SW480 (cell line): Measurements from ENCODE around the gene ITGB7.
A peak's percentile ranks its signal among the peaks of the same experiment; 100 is the strongest.

Experiments
- DNase-seq: peaks from one replicate; pipeline ENCODE4 v3.0.0-alpha.2; 2016; ENCODE audit warnings: low spot score

The ITGB7 gene

DNA sequence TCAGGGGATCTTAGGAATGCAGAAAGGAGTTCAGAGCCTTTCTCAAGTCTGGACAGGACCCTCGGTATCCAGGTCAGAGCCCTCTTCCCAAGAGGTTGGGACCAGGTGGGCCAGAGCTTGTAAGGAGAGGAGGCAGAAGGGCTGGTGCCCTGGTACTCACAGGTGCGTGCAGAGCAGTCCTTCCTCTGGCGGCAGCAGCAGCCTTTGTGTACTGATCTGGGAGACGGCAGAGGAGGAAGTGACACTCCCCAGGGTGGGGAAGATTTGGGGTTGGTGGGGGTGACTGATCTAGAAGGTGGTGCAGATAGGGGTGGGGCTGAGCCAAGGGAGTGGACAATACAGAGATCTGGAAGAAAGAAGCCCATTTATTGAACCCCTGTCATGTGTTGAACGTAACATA lies at the start of gene ITGB7:
ITGB7 (minus strand) TSS at position 210 of the 400 bp plus-strand sequence. CDS start 6,808 bp downstream, outside the sequence.
- no peak for DNase-seq

DNA sequence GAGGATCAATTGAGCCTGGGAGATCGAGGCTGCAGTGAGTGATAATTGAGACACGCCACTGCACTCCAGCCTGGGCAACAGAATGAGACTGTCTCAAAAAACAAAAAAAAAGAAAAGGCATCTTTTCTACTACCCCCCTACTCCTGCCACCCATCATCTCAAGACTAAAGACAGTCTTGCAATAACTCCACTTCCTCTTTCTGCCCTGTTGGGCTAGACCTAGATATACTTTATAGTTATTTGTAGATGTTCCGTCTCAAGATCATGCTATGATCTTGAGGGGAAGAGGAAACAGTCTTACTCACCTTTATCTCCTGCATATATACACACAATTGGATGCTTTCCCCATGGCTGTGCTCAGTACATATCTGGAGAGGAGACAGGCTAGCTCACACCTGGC lies 48.9 kb upstream of the ITGB7 start:
- DNase-seq: no peak

DNA sequence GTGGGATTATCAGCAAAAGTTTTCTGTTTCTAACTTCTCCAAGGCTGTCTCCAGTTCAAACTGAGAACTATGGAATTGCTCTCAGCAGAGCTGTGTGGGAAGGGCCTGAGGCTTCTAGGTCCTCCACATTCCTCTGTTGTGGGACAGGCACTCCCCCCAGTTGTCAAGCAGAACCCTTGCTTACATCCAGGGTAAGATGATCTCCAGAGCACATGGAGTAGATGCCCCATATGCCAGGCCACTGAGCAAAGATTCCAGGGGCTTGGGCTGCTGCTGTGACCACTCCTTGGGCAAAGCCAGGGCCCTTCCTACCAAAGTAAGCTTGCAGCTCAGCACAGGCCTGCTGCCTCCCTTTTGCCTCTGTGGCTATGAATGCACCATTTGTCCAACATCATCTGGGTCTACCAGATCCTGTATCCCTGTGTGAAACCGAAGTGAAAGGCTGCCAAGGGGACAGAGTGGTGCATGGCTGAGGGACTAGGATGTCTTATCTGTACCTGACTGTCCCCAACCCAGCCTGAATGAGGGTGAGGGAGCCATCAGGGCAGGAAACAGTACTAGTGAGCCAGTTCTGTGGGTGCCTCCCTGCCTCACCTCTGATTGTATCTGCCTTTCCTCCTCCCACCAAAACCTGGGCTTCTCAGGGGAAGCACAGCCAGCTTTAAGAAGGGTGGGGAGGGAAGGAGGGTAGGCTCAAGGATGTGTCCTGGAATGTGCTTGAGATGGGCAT lies 47.9 kb upstream of the ITGB7 start:
- no peak for DNase-seq

GRCh38 chr12:53253298-53253697 lies 46.2 kb upstream of the ITGB7 start:
- no peak for DNase-seq

DNA sequence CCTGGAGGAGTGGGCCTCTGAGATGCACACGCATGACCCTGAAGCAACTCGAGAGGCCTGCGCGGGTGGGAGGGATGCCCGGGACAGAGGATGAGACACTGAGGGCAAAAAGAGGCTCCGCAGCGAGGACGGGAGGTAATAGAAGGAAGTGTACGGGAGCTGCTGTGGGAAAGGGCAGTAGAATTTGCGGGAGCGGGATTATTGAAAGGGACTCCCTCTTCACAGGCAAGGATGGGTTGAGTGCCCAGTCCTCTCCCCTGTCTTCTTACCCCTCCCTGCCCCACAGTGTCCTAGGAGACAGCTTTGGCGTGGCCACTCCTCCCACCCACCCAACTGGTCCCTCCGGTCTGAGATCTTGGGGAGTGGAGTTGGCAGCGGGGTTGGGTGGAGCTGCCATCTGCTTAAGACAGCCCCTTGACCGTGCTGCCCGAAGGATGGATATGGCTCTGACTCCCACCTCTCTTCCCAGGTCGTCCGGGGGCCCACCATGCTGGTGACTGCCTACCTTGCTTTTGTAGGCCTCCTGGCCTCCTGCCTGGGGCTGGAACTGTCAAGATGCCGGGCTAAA lies 45.4 kb upstream of the ITGB7 start:
- peak; percentile 36 for DNase-seq

GRCh38 chr12:53251477-53252348 lies 44.7 kb upstream of the ITGB7 start:
- DNase-seq: peak; percentile 91

GRCh38 chr12:53245286-53245685 lies 38.2 kb upstream of the ITGB7 start:
- DNase-seq: no peak

DNA sequence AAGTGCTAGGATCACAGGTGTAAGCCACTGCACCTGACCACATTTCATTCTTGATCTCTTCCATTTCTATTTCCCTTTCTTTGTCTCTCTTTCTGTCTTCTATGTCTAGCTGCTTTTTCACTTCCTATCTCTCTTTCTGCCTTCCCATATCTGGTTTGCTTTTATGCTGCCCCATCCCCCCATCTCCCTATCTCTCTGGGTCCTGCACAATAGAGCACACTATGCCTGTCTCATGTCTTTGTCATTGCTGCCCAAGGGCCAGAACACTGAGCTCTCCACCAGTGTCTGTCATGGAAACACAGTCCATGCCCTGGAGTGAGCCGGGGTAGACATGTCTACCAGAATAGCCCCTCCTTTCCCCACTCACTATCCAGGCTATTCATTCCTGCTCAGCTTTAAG lies 37.3 kb upstream of the ITGB7 start:
- no peak for DNase-seq

DNA sequence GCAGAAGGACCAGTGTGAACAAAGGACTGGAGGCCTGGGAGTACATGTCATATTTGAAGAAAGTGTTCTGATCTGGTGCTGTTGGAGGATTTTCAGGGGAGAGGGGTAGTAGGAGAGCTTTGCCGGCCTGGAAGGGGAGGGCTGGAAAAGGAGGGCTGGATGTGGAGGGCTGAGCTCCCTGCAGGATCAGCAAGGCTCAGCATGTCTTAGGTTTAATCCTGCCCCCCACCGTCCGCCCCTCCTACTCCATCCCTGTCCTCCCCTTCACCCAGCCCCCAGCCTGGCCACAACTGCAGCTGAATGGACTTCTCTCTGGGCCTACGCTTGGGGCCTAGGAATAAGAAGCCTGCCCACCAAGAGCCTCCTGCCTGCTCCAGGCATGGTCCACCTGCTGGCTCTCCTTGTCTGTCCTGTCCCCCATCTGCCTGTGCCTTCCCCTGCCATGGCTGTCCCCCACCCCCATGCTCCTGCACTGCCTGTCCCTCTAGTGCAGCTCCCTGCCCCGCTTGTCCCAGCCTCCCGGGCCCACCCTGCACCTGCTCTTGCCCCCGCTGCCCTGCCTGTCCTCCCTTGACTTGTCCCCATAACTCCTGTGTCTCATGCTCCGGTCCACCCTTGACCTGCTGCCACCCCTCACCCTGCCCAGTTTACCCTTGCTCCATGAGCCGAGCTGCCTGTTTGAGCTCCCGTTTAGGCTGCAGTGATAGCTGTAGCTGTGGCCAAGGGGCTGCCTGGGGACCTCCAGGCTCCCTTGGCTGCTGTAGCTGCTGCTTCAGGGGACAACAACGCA lies 34.8 kb upstream of the ITGB7 start:
- DNase-seq: no peak

DNA sequence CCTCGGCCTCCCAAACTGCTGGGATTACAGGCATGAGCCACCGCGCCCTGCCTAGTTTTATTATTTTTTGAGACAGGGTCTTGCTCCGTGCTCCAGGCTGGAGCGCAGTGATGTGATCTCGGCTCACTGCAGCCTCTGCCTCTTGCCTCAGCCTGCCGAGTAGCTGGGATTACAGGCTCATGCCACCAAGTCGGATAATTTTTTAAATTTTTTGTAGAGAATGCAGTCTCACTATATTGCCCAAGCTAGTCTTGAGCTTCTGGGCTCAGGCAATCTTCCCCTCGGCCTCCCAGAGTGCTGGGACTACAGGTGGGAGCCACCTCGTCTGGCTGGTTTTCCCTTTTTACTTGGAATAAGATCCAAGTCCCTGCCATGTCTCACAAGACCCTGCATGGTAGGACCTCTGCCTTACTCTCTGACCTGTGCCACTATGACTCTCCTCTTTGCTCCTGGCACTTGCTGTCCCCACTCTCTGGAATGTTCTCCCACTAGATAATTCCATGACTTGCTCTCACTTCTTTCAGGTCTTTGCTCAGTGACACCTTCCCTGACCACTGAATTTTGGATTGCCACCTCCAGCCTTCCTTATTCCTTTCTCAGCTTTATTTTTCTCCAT lies 32.7 kb upstream of the ITGB7 start:
- no peak for DNase-seq

DNA sequence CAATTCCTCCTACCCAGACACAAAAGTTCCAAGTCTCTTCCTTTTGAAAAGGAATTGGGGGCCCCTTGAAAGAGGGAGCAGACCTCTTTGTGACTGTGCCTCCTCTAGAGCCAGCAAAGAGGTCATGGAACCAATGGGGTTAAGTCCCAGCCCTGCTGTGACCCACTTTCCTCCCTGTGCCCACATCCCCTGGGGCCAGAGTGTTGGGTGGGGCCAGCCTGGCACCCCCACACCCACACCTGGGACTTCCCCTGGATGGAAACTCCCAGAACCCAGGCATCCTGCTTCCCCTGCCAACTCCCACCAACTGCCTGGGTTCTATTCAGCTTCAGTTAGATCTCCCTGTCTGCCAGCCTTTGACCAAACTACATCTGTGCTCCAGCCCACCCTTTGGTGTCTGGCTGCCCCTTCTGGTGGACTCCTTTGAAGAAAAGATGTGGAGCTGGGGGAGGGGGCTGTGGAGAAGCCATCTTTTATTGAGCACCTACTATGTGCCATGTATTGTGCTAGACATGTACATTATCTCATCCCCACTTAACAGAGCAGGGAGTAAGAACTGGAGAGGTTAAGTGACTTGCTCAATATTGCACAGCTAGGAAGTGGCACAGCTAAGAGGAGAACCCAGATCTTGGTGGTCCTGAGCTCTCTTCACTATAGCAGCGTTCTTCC lies 29.5 kb upstream of the ITGB7 start:
- no peak for DNase-seq

DNA sequence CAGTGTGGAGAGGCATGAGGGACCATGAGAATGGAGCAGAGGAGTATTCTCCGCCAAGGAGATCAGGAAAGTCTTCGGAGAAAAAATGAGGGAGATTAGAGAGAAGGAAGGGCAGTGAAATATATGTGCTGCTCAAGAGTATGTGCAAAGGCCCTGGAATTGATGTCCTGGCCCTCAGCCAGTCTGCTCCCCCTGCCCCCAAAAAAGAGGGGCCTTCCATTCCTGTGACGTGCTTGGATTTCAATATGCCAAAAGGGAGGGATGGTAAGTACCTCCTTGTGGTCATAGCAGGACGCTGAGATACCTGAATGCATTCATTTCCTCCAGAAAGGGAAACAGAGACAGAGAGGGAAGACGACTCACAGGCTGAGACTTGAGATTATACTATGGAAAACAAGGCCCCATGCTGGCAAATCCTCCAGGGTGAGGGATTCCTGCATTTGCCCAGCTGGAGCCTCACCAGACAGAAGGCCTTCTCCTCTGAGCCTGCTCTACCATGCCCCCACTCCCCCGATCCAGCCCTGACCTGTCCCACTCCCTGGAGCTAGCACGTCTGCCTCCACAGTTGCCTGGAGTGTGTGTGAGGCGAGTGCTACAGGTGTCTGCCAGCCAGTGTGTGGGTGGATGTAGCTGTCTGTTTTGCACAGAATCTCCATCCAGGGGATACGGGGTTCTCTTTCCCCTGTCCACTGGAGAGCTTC lies 28.8 kb upstream of the ITGB7 start:
- DNase-seq: no peak

DNA sequence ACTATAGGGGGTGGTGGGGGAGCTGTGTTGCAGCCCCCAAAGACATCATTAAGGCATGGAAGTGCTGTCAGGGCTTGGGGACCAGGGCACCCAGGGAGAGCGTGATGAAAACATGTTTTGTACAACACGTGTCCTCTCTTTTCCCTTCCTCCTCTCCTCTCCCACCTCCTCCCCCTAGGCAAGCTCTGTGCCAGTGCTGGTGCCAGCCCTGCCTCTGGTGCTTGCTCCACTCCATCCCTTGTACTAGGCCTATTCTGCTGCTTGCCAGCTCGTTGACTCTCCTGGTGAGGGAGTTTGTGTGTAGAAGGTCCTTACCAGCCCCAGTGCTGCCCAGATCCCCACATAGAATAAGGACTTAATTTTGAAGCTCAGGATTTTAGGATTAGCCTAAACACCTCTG lies 28.1 kb upstream of the ITGB7 start:
- DNase-seq: no peak

DNA sequence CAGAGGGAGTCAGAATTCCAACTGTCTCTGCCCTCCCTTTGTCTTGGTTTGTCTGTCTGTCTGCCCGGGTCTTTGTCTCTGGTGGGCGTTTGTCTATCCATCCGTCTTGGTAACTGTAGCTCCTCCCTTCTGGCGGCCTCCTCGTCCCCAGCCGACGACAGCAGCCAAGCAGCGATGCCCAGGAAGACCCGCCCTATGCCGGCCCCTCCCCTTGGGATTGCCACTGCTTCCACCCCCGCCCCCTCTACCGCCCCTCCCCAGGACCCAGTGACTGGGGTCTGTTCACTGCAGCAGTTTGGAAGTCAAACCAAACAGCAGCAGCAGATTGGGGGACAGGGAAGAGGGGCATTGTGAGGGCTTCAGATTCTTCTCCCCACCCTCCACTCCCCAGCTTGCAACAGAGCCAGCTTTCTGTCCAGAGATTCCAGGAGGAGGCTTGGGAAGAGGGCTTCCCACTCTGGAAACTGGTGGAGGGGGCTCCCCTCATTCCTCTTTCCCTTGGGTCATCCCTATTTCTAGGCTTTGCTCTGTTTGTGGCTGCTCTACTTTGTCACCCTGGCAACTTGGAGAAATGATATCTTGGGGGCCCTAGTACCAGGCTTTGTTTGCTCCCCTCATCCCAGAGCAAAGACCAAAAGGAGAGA lies 27.3 kb upstream of the ITGB7 start:
- no peak for DNase-seq

- no peak for DNase-seq
Observed at GRCh38 chr12:53233671-53234121, 26.6 kb upstream of the ITGB7 start.

GRCh38 chr12:53232646-53233461 lies 25.8 kb upstream of the ITGB7 start:
- DNase-seq: peak; percentile 61

DNA sequence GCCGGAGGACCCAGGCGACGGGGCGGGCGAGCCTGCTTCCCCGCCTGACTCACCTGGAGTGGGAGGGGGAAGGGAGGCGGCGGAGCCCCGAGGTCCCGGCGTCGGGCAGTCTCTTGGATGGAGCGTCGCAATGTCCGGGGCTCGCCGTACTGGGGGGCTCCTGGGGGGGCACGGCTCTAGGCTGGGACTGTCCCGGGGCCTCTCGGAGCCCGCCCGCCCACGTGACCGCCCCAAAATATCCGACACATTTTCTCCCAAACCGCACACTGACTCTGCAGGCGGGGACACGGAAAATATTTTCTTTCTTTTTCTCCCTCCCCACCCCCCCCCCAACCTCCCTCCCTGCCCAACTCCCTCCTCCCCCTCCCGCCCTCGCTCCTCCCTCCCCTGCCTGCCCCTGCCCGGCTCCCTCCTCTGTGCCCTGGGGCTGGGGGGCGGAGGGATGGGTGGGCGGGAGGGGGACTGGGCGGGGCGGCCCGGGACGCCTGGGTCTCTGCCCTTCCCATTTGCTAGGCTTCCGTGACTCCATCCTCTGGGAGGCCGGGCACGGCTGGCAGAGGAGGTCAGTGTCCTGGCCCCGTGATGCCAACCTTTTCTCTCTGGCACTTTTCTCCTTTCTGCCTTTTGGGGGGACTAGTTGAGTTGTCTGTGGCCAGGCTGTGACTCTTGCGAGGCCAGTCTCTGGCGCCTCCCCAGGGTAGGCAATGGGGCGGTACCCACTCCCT lies 25.0 kb upstream of the ITGB7 start, which contains the start of gene RARG:
RARG (minus strand) TSS at position 289 of the 725 bp plus-strand sequence. CDS start 4,664 bp downstream, outside the sequence.
- peak; percentile 67 for DNase-seq

DNA sequence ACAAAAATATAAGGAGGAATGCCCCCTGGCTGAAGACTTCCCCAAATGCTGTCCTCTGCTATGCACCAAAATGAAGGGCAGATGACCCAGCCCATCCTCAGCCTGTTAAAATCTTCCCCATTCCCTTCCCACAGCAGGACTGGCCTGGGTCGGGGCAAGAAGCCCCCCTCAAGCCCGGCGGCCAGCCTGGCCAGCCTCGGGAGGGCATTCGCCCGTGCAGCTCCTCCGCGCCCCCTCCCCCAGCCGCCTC lies 24.5 kb upstream of the ITGB7 start:
- DNase-seq: no peak
